Esophagus muscularis mucosa (tissue), 4 donors: ENCODE data around the gene FOLR3. TPM values are rescaled to one million over a fixed set of nuclear protein-coding genes. Genes with fewer than 3 reads are reported as not detected.

Source experiments
- DNase-seq: peaks from one replicate; pipeline ENCODE4 v3.0.0-alpha.2; 2017; ENCODE audit errors: extremely low spot score
- H3K27ac ChIP-seq, 4 donors: fragments of 200-600 bp; sonication (generic); replicated peaks in 1 of 4; 1 replicate in 3 of 4; 2 replicates in 1 of 4; pipeline ENCODE4 v1.5.1; 2016 to 2019; ENCODE audit warnings: mild to moderate bottlenecking in 1 of 4
- H3K27me3 ChIP-seq, 4 donors: fragments of 200-600 bp; sonication (generic); one replicate each; pipeline versions ENCODE4 v1.5.1 to v1.6.0; 2016 to 2019
- H3K36me3 ChIP-seq, 4 donors: fragments of 200-600 bp; sonication (generic); one replicate each; pipeline ENCODE4 v1.5.1; 2016 to 2019
- H3K4me1 ChIP-seq, 4 donors: fragments of 200-600 bp; sonication (generic); one replicate each; pipeline ENCODE4 v1.5.1; 2016 to 2019
- H3K4me3 ChIP-seq, 4 donors: fragments of 200-600 bp; sonication (generic); 1 replicate in 2 of 4; 2 replicates in 2 of 4; pipeline ENCODE4 v1.5.1; 2016 to 2019; ENCODE audit warnings: mild to moderate bottlenecking in 4 of 4, moderate library complexity in 1 of 4
- H3K9me3 ChIP-seq, 4 donors: fragments of 200-600 bp; sonication (generic); 1 replicate in 3 of 4; 2 replicates in 1 of 4; pipeline ENCODE4 v1.5.1; 2016 to 2019
- EP300 ChIP-seq: sonication (generic); formaldehyde crosslinking; IDR thresholded peaks from one replicate; pipeline ENCODE4 v1.6.1; 2017; ENCODE audit warnings: antibody characterized with exemption
- POLR2A ChIP-seq: fragments of 450-650 bp; IDR thresholded peaks from one replicate; pipeline ENCODE4 v1.6.1; 2017; ENCODE audit warnings: antibody characterized with exemption, moderate library complexity, mild to moderate bottlenecking, low read depth
- POLR2AphosphoS5 ChIP-seq, 2 donors: sonication (generic); formaldehyde crosslinking; IDR thresholded peaks; one replicate each; pipeline ENCODE4 v1.6.1; 2017; ENCODE audit warnings: antibody characterized with exemption in 2 of 2
- WGBS: methylation state at CpG from one replicate; pipeline ENCODE4 v1.1.5; 2018; 5-methylcytosine and 5-hydroxymethylcytosine counted together
- intact Hi-C: fragments of 100-400 bp; cut with DNase I; formaldehyde crosslinking; loops from one replicate; pipeline ENCODE4 v1.15.1; 2023
- total RNA-seq, 4 donors: library from RNA; depleted of rRNA; stranded (reverse); fragments of >200 nt; gene quantifications; one replicate each; pipeline versions ENCODE4 v1.1.0 to v1.2.1, GENCODE V29; 2016
- TF ChIP-seq, protein P1 (sequence below), 3 experiments: fragments of 200-600 bp in 2 of 3; fragments of 450-650 bp in 1 of 3; sonication (generic) in 2 of 3; IDR thresholded peaks; one replicate each; pipeline ENCODE4 v1.5.1; 2017 to 2019; ENCODE audit warnings: antibody characterized with exemption in 3 of 3, mild to moderate bottlenecking in 2 of 3, moderate library complexity in 1 of 3

Gene FOLR3
- total RNA-seq, 4 donors from 2014 or later: 0.50 to 0.83 TPM; not detected in 2

DNA sequence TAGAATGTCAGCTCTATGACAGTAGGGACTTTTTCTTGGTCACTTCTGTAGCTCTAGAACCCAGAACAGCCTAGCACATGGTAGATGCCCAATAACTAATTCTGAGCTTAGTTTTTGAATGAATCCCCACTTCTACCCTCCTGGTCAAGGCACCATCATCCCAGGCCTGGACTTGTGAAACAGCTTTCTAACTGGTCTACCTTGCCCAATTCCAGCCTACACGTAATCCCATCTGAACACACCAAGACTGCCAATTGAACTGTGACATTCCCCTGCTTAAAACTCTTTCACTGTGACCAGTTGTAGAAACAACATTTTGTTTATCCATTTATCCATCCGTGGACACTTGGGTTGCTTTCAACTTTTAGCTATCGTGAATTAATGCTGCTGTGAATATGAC is 6.1 kb upstream of the FOLR3 start:
- Histone ChIP-seq H3K36me3 (no peaks in the 10 kb centered on the region), H3K4me3 (no peak overlapping the region), H3K27me3 (peaks cover 0 to 4% (median 0%) of the 10 kb centered on the region in 4 donors), H3K27ac (no peak overlapping the region), H3K9me3 (no peaks in the 10 kb centered on the region), H3K4me1 (no peaks in the 10 kb centered on the region)
- DNase-seq: no peak
- WGBS: 87% methylated on average over 3 of the region's 3 CpGs
- intact Hi-C loops: no loop called here
- TF ChIP-seq POLR2AphosphoS5 (IDR thresholded peaks at IDR 0.05) (no peak), EP300 (no peak), POLR2A (no peak)
- TF ChIP-seq, protein P1, sequence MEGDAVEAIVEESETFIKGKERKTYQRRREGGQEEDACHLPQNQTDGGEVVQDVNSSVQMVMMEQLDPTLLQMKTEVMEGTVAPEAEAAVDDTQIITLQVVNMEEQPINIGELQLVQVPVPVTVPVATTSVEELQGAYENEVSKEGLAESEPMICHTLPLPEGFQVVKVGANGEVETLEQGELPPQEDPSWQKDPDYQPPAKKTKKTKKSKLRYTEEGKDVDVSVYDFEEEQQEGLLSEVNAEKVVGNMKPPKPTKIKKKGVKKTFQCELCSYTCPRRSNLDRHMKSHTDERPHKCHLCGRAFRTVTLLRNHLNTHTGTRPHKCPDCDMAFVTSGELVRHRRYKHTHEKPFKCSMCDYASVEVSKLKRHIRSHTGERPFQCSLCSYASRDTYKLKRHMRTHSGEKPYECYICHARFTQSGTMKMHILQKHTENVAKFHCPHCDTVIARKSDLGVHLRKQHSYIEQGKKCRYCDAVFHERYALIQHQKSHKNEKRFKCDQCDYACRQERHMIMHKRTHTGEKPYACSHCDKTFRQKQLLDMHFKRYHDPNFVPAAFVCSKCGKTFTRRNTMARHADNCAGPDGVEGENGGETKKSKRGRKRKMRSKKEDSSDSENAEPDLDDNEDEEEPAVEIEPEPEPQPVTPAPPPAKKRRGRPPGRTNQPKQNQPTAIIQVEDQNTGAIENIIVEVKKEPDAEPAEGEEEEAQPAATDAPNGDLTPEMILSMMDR (IDR thresholded peaks at IDR 0.05): no peak

DNA sequence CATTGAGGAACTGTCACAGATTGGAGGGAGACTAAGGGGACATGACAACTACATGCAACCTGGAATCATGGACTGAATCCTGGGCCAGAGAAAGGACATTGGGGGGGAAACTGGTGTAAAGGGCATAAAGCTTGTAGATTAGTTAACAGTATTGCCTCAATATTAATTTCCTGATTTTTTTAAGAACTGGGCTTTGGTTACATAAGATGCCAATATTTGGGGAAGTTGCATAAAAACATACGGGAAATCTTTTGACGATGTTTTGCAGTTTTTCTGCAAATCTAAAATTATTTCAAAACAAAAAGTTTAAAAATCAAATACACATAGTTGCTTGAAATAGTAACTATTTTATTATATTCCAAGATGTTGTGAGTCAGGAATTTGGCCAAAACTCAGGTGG is 2.9 kb upstream of the FOLR3 start:
- Histone ChIP-seq H3K4me1 (no peaks in the 10 kb centered on the region), H3K27me3 (peaks cover 0 to 7% (median 0%) of the 10 kb centered on the region in 4 donors), H3K4me3 (no peak overlapping the region), H3K27ac (no peak overlapping the region), H3K9me3 (no peaks in the 10 kb centered on the region), H3K36me3 (no peaks in the 10 kb centered on the region)
- TF ChIP-seq, protein P1 (IDR thresholded peaks at IDR 0.05): no peak
- TF ChIP-seq POLR2AphosphoS5 (IDR thresholded peaks at IDR 0.05) (no peak), POLR2A (no peak), EP300 (no peak)
- intact Hi-C loops: no loop called here
- 76% methylated on average over 2 of the region's 2 CpGs for WGBS
- DNase-seq: no peak

DNA sequence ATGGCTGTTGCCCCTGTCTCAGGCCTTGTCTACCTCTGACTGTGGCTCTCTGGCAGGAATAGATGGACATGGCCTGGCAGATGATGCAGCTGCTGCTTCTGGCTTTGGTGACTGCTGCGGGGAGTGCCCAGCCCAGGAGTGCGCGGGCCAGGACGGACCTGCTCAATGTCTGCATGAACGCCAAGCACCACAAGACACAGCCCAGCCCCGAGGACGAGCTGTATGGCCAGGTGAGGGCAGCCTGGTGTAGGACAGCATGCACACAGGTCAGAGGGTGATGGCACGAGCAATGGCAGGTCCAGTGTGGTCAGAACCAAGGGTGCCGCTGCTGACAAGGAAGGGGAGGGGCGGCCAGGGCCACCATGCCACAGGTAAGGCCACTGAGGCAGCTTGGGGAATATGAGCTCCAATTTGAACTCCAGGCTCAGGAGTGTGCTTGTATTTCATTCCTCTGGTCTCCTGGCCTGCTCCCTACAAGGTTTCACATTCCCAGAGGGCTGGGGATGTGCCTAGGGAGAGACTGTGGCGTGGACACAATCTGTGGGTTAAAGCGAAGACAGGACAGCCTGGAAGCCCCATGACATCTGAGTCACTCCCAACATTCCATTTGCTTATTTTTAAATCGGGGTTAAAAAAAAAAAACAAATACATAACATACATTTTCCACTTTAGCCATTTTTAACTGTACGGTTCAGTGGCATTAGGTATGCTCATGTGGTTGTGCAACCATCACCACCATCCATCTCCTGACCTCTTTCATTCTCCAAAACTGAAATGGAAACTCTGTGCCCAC is 562 bp downstream of the FOLR3 start:
- intact Hi-C loops: no loop called here
- peaks cover 0 to 4% (median 0%) of the 10 kb centered on the region in 4 donors for H3K27me3 ChIP-seq
- no peaks in the 10 kb centered on the region for H3K4me1 ChIP-seq
- no peak overlapping the region for H3K27ac ChIP-seq
- no peak for DNase-seq
- WGBS: 77% methylated on average over 10 of the region's 14 CpGs
- TF ChIP-seq EP300 (no peak), POLR2A (no peak), POLR2AphosphoS5 (IDR thresholded peaks at IDR 0.05) (no peak)
- TF ChIP-seq, protein P1 (IDR thresholded peaks at IDR 0.05): no peak
- no peak overlapping the region for H3K4me3 ChIP-seq
- no peaks in the 10 kb centered on the region for H3K9me3 ChIP-seq
- no peaks in the 10 kb centered on the region for H3K36me3 ChIP-seq

DNA sequence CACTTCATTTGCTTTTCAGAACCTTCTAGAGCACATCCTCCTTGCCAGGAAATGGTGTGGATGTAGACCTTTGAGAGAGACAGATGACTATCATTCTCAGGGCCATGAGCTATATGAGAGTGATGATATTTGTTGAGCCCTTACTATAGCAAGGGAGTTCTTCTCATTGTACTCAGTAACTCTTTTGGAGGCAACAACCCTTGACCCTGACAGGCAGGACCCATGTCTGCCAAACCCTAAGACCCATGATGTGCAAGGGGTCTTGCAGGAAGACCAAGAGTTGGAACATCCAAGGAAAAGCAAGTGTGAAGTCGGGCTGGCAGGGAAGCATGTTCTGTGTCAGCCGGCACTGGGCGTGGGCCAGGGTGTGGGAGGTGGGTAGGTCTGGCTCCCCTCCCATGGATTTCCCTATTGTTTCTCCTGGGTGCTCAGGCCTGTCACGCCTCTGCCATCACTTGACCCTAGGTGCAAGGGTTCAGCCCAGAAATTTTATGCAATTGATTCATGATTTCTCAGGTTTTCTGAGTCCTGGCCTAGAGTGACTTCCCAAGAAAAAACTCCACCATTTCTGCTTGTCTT is 1.2 kb downstream of the FOLR3 start:
- TF ChIP-seq EP300: no peak
- TF ChIP-seq POLR2AphosphoS5 (IDR thresholded peaks at IDR 0.05): no peak
- TF ChIP-seq, protein P1 (IDR thresholded peaks at IDR 0.05): no peak
- TF ChIP-seq POLR2A: no peak
- 88% methylated on average over 4 of the region's 4 CpGs for WGBS
- no peak overlapping the region for H3K4me3 ChIP-seq
- intact Hi-C loops: no loop called here
- DNase-seq: no peak
- peaks cover 0 to 4% (median 0%) of the 10 kb centered on the region in 4 donors for H3K27me3 ChIP-seq
- H3K36me3 ChIP-seq: no peaks in the 10 kb centered on the region
- no peaks in the 10 kb centered on the region for H3K4me1 ChIP-seq
- H3K27ac ChIP-seq: no peak overlapping the region
- H3K9me3 ChIP-seq: no peaks in the 10 kb centered on the region
